B cell (primary cell): ENCODE results near the gene TMEM17. TPM values are rescaled to one million over a fixed set of nuclear protein-coding genes. Genes with fewer than 3 reads are reported as not detected.

Experiments used
- ATAC-seq: fragments of 200-7000 bp; cut with Tn5 transposase; one replicate; pipeline ENCODE4 v1.10.0; 2021; ENCODE audit warnings: low read depth, mild to moderate bottlenecking, moderate number of reproducible peaks, moderate library complexity
- CTCF ChIA-PET: fragments of 350-600 bp; sonication (Branson Sonifier 250); formaldehyde crosslinking; loops from one replicate; lab custom pipeline; 2021; ENCODE audit warnings: antibody characterized with exemption, inconsistent platforms; lab: Charles Lee
- POLR2A ChIA-PET: fragments of 350-600 bp; sonication (Branson Sonifier 250); formaldehyde crosslinking; loops from one replicate; lab custom pipeline; 2021; ENCODE audit warnings: antibody characterized with exemption; lab: Charles Lee
- DNase-seq: peaks from one replicate; pipeline ENCODE4 v3.0.0; 2013
- H2AFZ ChIP-seq: 2 replicates; pipeline ENCODE4 v1.6.1; 2012; ENCODE audit warnings: mild to moderate bottlenecking, low read depth, low read length; ENCODE audit not compliant: insufficient read depth, poor library complexity, severe bottlenecking
- H3K27ac ChIP-seq, 2 donors: 1 replicate in 1 of 2; 2 replicates in 1 of 2; pipeline ENCODE4 v1.5.1; 2012 to 2013; ENCODE audit warnings: low read length in 2 of 2, mild to moderate bottlenecking in 2 of 2, moderate library complexity in 1 of 2
- H3K27me3 ChIP-seq, 4 experiments: fragments of 200-600 bp in 1 of 4; sonication (generic) in 1 of 4; replicated peaks in 1 of 4; 1 replicate in 2 of 4; 2 replicates in 2 of 4; pipeline versions ENCODE4 v1.6.1 to v1.7.0; 2013 to 2016; ENCODE audit warnings: low read length in 3 of 4, mild to moderate bottlenecking in 2 of 4, mixed read lengths in 1 of 4, moderate library complexity in 1 of 4; ENCODE audit not compliant: insufficient read depth in 4 of 4, control insufficient read depth in 3 of 4; ENCODE audit errors: control extremely low read depth in 1 of 4
- H3K36me3 ChIP-seq, 2 experiments: replicated peaks in 1 of 2; 1 replicate in 1 of 2; 2 replicates in 1 of 2; pipeline versions ENCODE4 v1.6.1 to v1.7.1; 2013; ENCODE audit warnings: low read length in 1 of 2; ENCODE audit not compliant: insufficient read depth in 2 of 2, control insufficient read depth in 1 of 2; ENCODE audit errors: control extremely low read depth in 1 of 2, extremely low read depth in 1 of 2
- H3K4me1 ChIP-seq, 2 donors: fragments of 200-600 bp in 1 of 2; sonication (generic) in 1 of 2; 1 replicate in 1 of 2; 2 replicates in 1 of 2; pipeline versions ENCODE4 v1.5.1 to v1.6.1; 2013 to 2017; ENCODE audit warnings: low read length in 2 of 2; ENCODE audit not compliant: control insufficient read depth in 2 of 2, insufficient read depth in 2 of 2
- H3K4me2 ChIP-seq: replicated peaks from 2 replicates; pipeline ENCODE3; 2012; ENCODE audit warnings: mild to moderate bottlenecking, low read depth, low read length; ENCODE audit not compliant: poor library complexity, severe bottlenecking
- H3K4me3 ChIP-seq, 5 experiments: fragments of 200-600 bp in 1 of 5; sonication (generic) in 1 of 5; 1 replicate in 3 of 5; 2 replicates in 2 of 5; pipeline versions ENCODE4 v1.5.1 to v1.7.0; 2011 to 2016; ENCODE audit warnings: low read length in 4 of 5, mild to moderate bottlenecking in 4 of 5, low read depth in 2 of 5, control low read depth in 1 of 5, moderate library complexity in 1 of 5; ENCODE audit not compliant: insufficient read depth in 1 of 5; ENCODE audit errors: control extremely low read depth in 1 of 5, extremely low read depth in 1 of 5
- H3K79me2 ChIP-seq: fragments of 200-600 bp; sonication (generic); one replicate; pipeline ENCODE4 v1.6.0; 2016; ENCODE audit warnings: low read length; ENCODE audit not compliant: control insufficient read depth, insufficient read depth
- H3K9ac ChIP-seq: fragments of 200-600 bp; sonication (generic); 2 replicates; pipeline ENCODE4 v1.6.1; 2017; ENCODE audit warnings: mild to moderate bottlenecking, low read length, moderate library complexity
- H3K9me3 ChIP-seq, 3 donors: one replicate each; pipeline versions ENCODE4 v1.6.1 to v1.7.1; 2013; ENCODE audit warnings: low read length in 2 of 3; ENCODE audit not compliant: control insufficient read depth in 2 of 3, insufficient read depth in 1 of 3; ENCODE audit errors: control extremely low read depth in 1 of 3
- H4K20me1 ChIP-seq: 2 replicates; pipeline ENCODE4 v1.6.0; 2012; ENCODE audit warnings: mild to moderate bottlenecking, low read length; ENCODE audit not compliant: insufficient read depth, control insufficient read depth, poor library complexity, severe bottlenecking
- H3K27ac Mint-ChIP-seq: one replicate; pipeline ENCODE4 v1.8.0; 2021; ENCODE audit warnings: mixed read lengths
- H3K27me3 Mint-ChIP-seq: one replicate; pipeline ENCODE4 v1.8.0; 2021; ENCODE audit warnings: mixed read lengths
- H3K4me1 Mint-ChIP-seq: one replicate; pipeline ENCODE4 v1.8.0; 2021; ENCODE audit warnings: mixed read lengths
- H3K4me3 Mint-ChIP-seq: one replicate; pipeline ENCODE4 v1.8.0; 2021; ENCODE audit warnings: mixed read lengths
- H3K9me3 Mint-ChIP-seq: one replicate; pipeline ENCODE4 v1.8.0; 2022; ENCODE audit warnings: mixed read lengths; ENCODE audit not compliant: insufficient read depth
- CTCF ChIP-seq: fragments of 200-600 bp; IDR thresholded peaks from one replicate; pipeline ENCODE4 v1.8.0; 2022; ENCODE audit warnings: antibody characterized with exemption, mild to moderate bottlenecking
- EZH2 ChIP-seq: IDR thresholded peaks from 2 replicates; pipeline ENCODE4 v1.6.1; 2012; ENCODE audit warnings: borderline replicate concordance, low read depth, mild to moderate bottlenecking, moderate library complexity, low read length; ENCODE audit not compliant: insufficient read depth, poor library complexity, severe bottlenecking
- WGBS: methylation state at CpG from one replicate; pipeline ENCODE4 v1.1.5; 2013; ENCODE audit warnings: missing lambda C conversion rate; ENCODE audit not compliant: insufficient coverage; 5-methylcytosine and 5-hydroxymethylcytosine counted together
- intact Hi-C: fragments of 100-400 bp; cut with micrococcal nuclease; formaldehyde crosslinking; loops from one replicate; pipeline ENCODE4 v1.10.0; 2022
- polyA plus RNA-seq: library from polyadenylated mRNA; depleted of rRNA; stranded (reverse); fragments of >200 nt; gene quantifications from 2 replicates; pipeline ENCODE4 v1.2.3, GENCODE V29; 2012
- total RNA-seq, 2 donors: library from RNA; stranded (reverse); fragments of 120-200 nt in 1 of 2; gene quantifications; 1 replicate in 1 of 2; 2 replicates in 1 of 2; pipeline versions ENCODE4 v1.2.3 to v1.2.4, GENCODE V29; 2013 to 2022

Gene TMEM17
- total and polyA plus RNA-seq, 2 donors (not counting 1 experiment from before 2014, with no cell fraction given): not detected

- no peak for TF ChIP-seq CTCF
- TF ChIP-seq EZH2: no peak
- Histone ChIP-seq H3K9ac (no peak overlapping the region), H3K9me3 (no peaks in the 10 kb centered on the region), H2AFZ (no peak overlapping the region), H3K27me3 (peaks cover 0 to 12% (median 7%) of the 10 kb centered on the region in 4 experiments), H3K79me2 (no peaks in the 10 kb centered on the region), H3K4me1 (peaks cover 9% of the 10 kb centered on the region in 2 donors), H3K4me2 (no peak overlapping the region), H3K36me3 (no peaks in the 10 kb centered on the region), H4K20me1 (no peaks in the 10 kb centered on the region), H3K4me3 (no peak overlapping the region), H3K27ac (no peak overlapping the region)
- H3K4me1 Mint-ChIP-seq: peaks cover 5% of the 10 kb centered on the region
- 94% methylated on average over 3 of the region's 7 CpGs for WGBS
- H3K9me3 Mint-ChIP-seq: no peaks in the 10 kb centered on the region
- DNase-seq (no peak), ATAC-seq (no peak)
- CTCF ChIA-PET: interaction anchor here (14.5 kb wide), 1 partner anchor 320 kb away, joined by 314 read pairs; no protein-coding TSS in a partner anchor
- POLR2A ChIA-PET: no interaction called here
- no peak overlapping the region for H3K27ac Mint-ChIP-seq
- intact Hi-C loops: no loop called here
- H3K27me3 Mint-ChIP-seq: peaks cover 8% of the 10 kb centered on the region
- no peak overlapping the region for H3K4me3 Mint-ChIP-seq
Observed at GRCh38 chr2:62452701-62453454, 53.1 kb downstream of the TMEM17 start.

GRCh38 chr2:62450716-62451191, 55.2 kb downstream of the TMEM17 start:
- H4K20me1 ChIP-seq: no peaks in the 10 kb centered on the region
- no peak overlapping the region for H3K9ac ChIP-seq
- H3K36me3 ChIP-seq: no peaks in the 10 kb centered on the region
- no peaks in the 10 kb centered on the region for H3K79me2 ChIP-seq
- no peak overlapping the region for H3K27ac ChIP-seq
- H3K27me3 ChIP-seq: peaks cover 0 to 4% (median 0%) of the 10 kb centered on the region in 4 experiments
- Mint-ChIP-seq H3K9me3 (no peaks in the 10 kb centered on the region), H3K4me1 (no peaks in the 10 kb centered on the region), H3K27me3 (peaks cover under 1% of the 10 kb centered on the region), H3K27ac (no peak overlapping the region), H3K4me3 (no peak overlapping the region)
- CTCF ChIA-PET: interaction anchor here (14.5 kb wide), 1 partner anchor 322 kb away, joined by 314 read pairs; no protein-coding TSS in a partner anchor
- no peaks in the 10 kb centered on the region for H3K4me1 ChIP-seq
- DNase-seq: no peak
- intact Hi-C loops: no loop called here
- no peak overlapping the region for H3K4me3 ChIP-seq
- 94% methylated on average over 9 of the region's 9 CpGs for WGBS
- no peak overlapping the region for H2AFZ ChIP-seq
- TF ChIP-seq EZH2 (no peak), CTCF (no peak)
- no peaks in the 10 kb centered on the region for H3K9me3 ChIP-seq
- POLR2A ChIA-PET: no interaction called here
- no peak overlapping the region for H3K4me2 ChIP-seq
- ATAC-seq: no peak
